Stimulated activated memory B cell treated with anti-CD40 and anti-IgM and Interleukin-4, amounts not matched to agents 10 μg/mL and 1 μg/mL and 100 μg/mL, for 72 hours (primary cell): ENCODE data around the gene FNBP1.
"Not testable (repeated sequence)": the region's sequence is repeated elsewhere in the genome, so short reads cannot be mapped to it uniquely, and the experiment has no call there.

Experiments
- ATAC-seq: fragments of 150-1000 bp; cut with Tn5 transposase; 2 replicates; pipeline ENCODE4 v1.10.0; 2021
- H3K27ac Mint-ChIP-seq: one replicate; pipeline ENCODE4 v1.8.0; 2022; ENCODE audit warnings: mild to moderate bottlenecking, mixed read lengths
- H3K27me3 Mint-ChIP-seq: one replicate; pipeline ENCODE4 v1.8.0; 2022; ENCODE audit warnings: mixed read lengths
- H3K36me3 Mint-ChIP-seq: one replicate; pipeline ENCODE4 v1.8.0; 2022; ENCODE audit warnings: mixed read lengths
- H3K4me1 Mint-ChIP-seq: one replicate; pipeline ENCODE4 v1.8.0; 2022; ENCODE audit warnings: mixed read lengths
- H3K4me3 Mint-ChIP-seq: one replicate; pipeline ENCODE4 v1.8.0; 2022; ENCODE audit warnings: mild to moderate bottlenecking, moderate library complexity, mixed read lengths
- H3K9me3 Mint-ChIP-seq: one replicate; pipeline ENCODE4 v1.8.0; 2022; ENCODE audit warnings: mixed read lengths

FNBP1 gene

DNA sequence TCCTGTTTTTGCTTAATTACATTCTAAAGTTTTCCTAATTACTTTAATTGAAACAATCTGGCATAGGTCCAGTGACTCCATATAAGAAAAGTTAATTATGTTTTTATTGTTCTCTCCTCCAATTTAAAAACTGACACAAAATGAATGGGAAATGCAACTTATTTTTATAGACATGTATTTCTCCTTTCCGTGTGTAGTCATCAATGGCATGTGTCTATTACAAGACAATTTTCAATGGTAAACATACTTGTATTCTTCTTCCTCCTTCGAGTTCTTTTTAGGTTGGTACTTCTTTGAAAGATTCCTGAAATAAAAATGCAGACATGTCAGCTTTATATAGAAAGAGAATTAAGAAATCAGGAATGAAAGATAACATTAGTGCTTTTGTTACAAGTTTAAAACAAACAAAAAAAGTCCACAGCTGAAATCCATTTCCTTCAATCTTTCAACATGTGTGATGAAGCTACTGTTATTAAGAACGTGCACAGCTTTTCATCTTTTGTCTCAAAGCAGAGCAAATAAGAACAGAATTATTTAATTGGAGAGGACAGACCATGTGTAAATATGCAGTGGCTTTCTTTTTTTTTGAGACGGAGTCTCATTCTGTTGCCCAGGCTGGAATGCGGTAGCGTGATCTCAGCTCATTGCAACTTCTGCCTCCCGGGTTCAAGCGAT is 63.8 kb downstream of the FNBP1 start:
- no peak overlapping the region for H3K4me3 Mint-ChIP-seq
- no peak for ATAC-seq
- no peaks in the 10 kb centered on the region for H3K27me3 Mint-ChIP-seq
- peaks cover 47% of the 10 kb centered on the region for H3K4me1 Mint-ChIP-seq
- no peaks in the 10 kb centered on the region for H3K9me3 Mint-ChIP-seq
- no peak overlapping the region for H3K27ac Mint-ChIP-seq
- H3K36me3 Mint-ChIP-seq = peaks cover 70% of the 10 kb centered on the region

DNA sequence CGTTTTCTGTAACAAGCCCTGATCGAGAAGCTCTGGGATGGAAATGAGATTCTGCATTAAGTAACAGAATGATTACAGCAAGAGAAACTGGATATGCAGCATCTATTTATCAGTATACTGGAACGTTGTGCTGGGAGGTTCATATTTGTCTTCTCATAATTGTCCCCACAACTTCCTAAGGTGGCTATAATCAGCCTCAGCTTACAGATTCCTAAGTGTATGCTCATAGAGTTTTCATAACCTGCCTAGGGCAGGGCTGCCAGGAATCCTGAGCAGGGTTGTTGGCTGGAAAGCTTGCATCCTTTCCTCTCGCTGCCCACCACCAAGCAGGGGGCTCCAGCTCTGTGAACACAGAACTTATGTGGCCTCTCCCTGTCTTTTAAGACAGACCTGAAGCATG is 70.2 kb downstream of the FNBP1 start:
- Mint-ChIP-seq H3K9me3 (no peaks in the 10 kb centered on the region), H3K27me3 (no peaks in the 10 kb centered on the region), H3K4me3 (no peak overlapping the region), H3K4me1 (peaks cover 26% of the 10 kb centered on the region), H3K27ac (peak overlapping the region; percentile 48), H3K36me3 (peaks cover 48% of the 10 kb centered on the region)
- ATAC-seq = no peak

GRCh38 chr9:129968690-129969485 is 74.1 kb downstream of the FNBP1 start:
- H3K9me3 Mint-ChIP-seq = no peaks in the 10 kb centered on the region
- no peak for ATAC-seq
- H3K36me3 Mint-ChIP-seq = peaks cover 57% of the 10 kb centered on the region

DNA sequence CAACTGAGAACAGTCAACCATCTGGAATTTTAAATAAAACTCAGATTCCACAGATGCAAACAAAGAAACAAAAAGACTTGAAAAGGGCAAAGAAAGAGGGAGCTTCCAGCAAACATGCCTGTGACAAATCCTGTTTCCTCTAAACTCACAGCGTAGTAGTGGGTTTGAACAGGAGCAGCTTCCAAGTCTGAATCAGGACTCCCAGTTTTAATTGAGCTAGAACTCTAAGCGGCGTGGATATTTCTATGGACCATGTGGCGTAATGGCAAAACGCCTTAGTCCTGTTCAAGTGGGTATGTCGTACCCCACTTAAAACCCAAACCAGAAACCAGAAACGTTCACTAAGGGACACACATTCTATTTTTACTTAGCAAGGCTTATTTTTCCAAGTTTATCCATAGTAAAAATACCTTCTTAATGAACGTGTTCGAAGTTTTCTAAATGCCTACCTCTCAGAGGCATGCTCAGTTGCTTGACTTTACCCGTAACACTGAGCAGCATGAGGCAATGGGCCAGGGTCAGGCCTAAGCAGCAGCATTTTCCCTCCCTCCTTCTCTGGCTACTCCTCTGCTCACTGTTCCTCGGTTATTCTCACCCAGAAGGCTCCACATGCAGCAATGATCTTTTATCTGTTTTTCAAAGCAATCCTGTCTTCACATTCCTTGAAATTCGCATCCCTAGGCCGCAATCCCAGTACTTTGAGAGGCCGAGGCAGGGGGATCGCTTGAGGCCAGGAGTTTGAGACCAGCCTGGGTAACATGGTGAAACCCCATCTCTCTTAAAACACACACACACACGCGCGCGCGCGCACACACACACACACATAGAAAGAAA is 77.9 kb downstream of the FNBP1 start:
- ATAC-seq = no peak
- peaks cover 68% of the 10 kb centered on the region for H3K36me3 Mint-ChIP-seq
- peak overlapping the region; percentile 95 for H3K27ac Mint-ChIP-seq
- H3K4me1 Mint-ChIP-seq = peaks cover 88% of the 10 kb centered on the region
- no peaks in the 10 kb centered on the region for H3K27me3 Mint-ChIP-seq
- H3K4me3 Mint-ChIP-seq = peak overlapping the region; percentile 22
- no peaks in the 10 kb centered on the region for H3K9me3 Mint-ChIP-seq

More at GRCh38 chr9:129968690-129969485, 74.1 kb downstream of the FNBP1 start:
- peaks cover 55% of the 10 kb centered on the region for H3K4me1 Mint-ChIP-seq
- peak overlapping the region; percentile 35 for H3K27ac Mint-ChIP-seq
- no peak overlapping the region for H3K4me3 Mint-ChIP-seq
- no peaks in the 10 kb centered on the region for H3K27me3 Mint-ChIP-seq

- Mint-ChIP-seq H3K27ac (peak overlapping the region; percentile 95), H3K9me3 (no peaks in the 10 kb centered on the region), H3K4me3 (peak overlapping the region; percentile 42), H3K4me1 (peaks cover 78% of the 10 kb centered on the region), H3K36me3 (peaks cover 73% of the 10 kb centered on the region), H3K27me3 (no peaks in the 10 kb centered on the region)
- ATAC-seq = peak; percentile 97
Measured at GRCh38 chr9:129962889-129963703, 79.9 kb downstream of the FNBP1 start.

- ATAC-seq = no peak
- Mint-ChIP-seq H3K36me3 (peaks cover 76% of the 10 kb centered on the region), H3K9me3 (no peaks in the 10 kb centered on the region), H3K27me3 (no peaks in the 10 kb centered on the region), H3K27ac (peak overlapping the region; percentile 95), H3K4me1 (peaks cover 83% of the 10 kb centered on the region), H3K4me3 (peak overlapping the region; percentile 42)
Measured at GRCh38 chr9:129962451-129962864, 80.5 kb downstream of the FNBP1 start.

DNA sequence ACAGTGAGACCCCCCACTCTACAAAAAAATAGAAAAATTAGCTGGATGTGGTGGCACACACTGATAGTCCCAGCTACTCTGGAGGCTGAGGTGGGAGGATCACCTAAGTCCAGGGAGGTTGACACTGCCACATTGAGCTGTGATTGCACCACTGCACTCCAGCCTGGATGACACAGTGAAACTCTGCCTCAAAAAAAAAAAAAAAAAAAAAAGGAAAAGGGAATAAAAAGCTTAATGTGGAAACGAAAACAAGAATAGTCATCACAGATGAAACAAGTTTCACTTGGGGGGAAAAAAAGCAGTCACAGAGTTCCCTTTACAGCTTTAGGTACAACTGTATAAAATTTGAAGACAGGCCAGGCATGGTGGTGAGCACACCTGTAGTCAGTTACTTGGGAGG is 84.2 kb downstream of the FNBP1 start:
- Mint-ChIP-seq H3K27me3 (no peaks in the 10 kb centered on the region), H3K27ac (peak overlapping the region; percentile 83), H3K36me3 (peaks cover 62% of the 10 kb centered on the region), H3K4me3 (no peak overlapping the region), H3K4me1 (peaks cover 58% of the 10 kb centered on the region), H3K9me3 (no peaks in the 10 kb centered on the region)
- no peak for ATAC-seq

DNA sequence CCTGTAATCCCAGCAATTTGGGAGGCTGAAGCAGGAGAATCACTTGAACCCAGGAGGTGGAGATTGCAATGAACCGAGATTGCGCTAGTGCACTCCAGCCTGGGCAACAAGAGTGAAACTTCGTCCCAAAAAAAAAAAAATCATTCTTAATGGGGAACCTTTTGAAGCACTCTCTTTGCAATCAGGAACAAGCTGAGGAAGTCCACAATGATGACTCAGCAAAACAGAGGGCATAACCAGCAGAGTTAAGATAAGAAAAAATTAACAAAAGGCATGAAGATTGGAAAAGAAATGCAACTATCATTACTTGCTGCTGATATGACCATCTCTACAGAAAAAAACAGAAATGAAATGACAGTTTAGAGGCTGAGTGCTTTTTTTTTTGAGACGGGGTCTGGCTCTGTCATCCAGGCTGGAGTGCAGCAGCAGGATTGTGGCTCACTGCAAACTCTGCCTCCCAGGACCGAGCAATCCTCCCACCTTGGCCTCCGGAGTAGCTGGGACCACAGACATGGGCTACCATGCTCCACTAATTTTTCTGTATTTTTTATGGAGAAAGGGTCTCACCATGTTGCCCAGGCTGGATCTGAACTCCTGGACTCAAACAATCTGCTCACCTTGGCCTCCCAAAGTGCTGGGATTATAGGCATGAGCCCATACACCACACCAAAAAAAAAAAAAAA is 88.0 kb downstream of the FNBP1 start:
- H3K4me1 Mint-ChIP-seq = peaks cover 30% of the 10 kb centered on the region
- peak overlapping the region; percentile 58 for H3K27ac Mint-ChIP-seq
- H3K36me3 Mint-ChIP-seq = peaks cover 52% of the 10 kb centered on the region
- H3K9me3 Mint-ChIP-seq = no peaks in the 10 kb centered on the region
- no peak overlapping the region for H3K4me3 Mint-ChIP-seq
- ATAC-seq = no peak
- H3K27me3 Mint-ChIP-seq = no peaks in the 10 kb centered on the region

DNA sequence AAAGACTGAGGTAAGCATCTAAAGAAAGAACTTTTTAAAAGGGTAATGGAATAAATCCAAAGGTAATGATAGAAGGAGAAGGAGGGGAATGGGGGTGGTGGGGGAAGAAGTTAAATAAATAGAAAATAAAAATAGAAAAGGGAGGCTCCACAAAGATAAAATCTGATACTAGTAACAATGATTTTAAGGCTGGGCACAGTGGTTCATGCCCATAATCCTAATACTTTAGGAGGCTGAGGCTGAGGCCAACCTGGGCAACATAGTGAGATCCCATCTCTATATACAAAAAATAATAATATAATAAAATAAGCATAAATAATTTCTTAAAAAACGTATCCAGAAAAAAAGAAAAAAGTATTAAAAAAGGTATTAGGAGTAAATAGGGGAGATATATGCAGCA is 89.3 kb downstream of the FNBP1 start:
- H3K9me3 Mint-ChIP-seq = no peaks in the 10 kb centered on the region
- H3K36me3 Mint-ChIP-seq = peaks cover 58% of the 10 kb centered on the region
- H3K4me3 Mint-ChIP-seq = no peak overlapping the region
- peaks cover 33% of the 10 kb centered on the region for H3K4me1 Mint-ChIP-seq
- no peak for ATAC-seq
- no peaks in the 10 kb centered on the region for H3K27me3 Mint-ChIP-seq
- no peak overlapping the region for H3K27ac Mint-ChIP-seq

DNA sequence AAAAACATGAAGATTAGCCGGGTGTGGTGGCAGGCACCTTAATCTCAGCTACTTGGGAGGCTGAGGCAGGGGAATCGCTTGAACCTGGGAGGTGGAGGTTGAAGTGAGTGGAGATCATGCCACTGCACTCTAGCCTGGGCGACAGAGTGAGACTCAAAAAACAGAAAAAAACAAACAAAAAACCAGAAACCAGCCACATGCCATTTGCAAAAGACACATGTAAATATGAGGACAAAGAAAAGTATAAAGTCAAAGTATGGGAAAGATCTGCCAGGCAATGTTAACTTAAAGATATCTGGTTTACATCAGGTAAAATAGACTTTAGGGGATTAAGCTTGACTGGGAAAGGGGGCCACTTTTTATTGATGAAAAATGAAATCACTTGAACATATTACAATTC is 90.7 kb downstream of the FNBP1 start:
- no peak overlapping the region for H3K27ac Mint-ChIP-seq
- no peaks in the 10 kb centered on the region for H3K9me3 Mint-ChIP-seq
- H3K36me3 Mint-ChIP-seq = peaks cover 46% of the 10 kb centered on the region
- no peak overlapping the region for H3K4me3 Mint-ChIP-seq
- peaks cover 24% of the 10 kb centered on the region for H3K4me1 Mint-ChIP-seq
- no peaks in the 10 kb centered on the region for H3K27me3 Mint-ChIP-seq
- no peak for ATAC-seq

DNA sequence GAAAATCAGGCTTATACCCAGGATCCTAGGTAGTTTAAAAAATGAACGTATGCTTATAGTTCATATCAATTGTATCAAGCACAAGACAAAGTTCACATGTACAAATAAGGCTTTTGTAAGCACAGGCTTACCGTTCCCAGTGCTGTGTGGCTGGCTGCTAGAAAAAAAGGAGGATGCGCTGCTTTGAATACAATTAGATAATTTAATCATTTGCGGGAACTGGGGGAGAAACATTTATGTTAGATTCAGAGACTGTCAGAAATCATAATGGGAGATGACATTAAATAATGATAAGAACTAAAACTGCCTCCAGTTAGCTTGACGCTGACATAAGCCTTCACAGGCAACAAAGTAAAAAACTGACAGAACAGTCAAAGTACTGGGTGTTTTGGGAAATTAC is 93.2 kb downstream of the FNBP1 start:
- Mint-ChIP-seq H3K36me3 (peaks cover 43% of the 10 kb centered on the region), H3K4me3 (no peak overlapping the region)

GRCh38 chr9:129948626-129949025 is 94.4 kb downstream of the FNBP1 start:
- Mint-ChIP-seq H3K4me1 (peaks cover 37% of the 10 kb centered on the region), H3K36me3 (peaks cover 46% of the 10 kb centered on the region)
- ATAC-seq, H3K27me3 Mint-ChIP-seq, H3K4me3 Mint-ChIP-seq, H3K9me3 Mint-ChIP-seq, H3K27ac Mint-ChIP-seq: not testable (repeated sequence)

More for the DNA sequence above, 93.2 kb downstream of the FNBP1 start:
- no peak for ATAC-seq
- H3K4me1 Mint-ChIP-seq = peaks cover 26% of the 10 kb centered on the region
- no peak overlapping the region for H3K27ac Mint-ChIP-seq
- no peaks in the 10 kb centered on the region for H3K9me3 Mint-ChIP-seq
- no peaks in the 10 kb centered on the region for H3K27me3 Mint-ChIP-seq

GRCh38 chr9:129946246-129946995 is 96.6 kb downstream of the FNBP1 start:
- ATAC-seq = no peak
- Mint-ChIP-seq H3K27me3 (no peaks in the 10 kb centered on the region), H3K9me3 (peaks cover 8% of the 10 kb centered on the region), H3K27ac (peak overlapping the region; percentile 58), H3K36me3 (peaks cover 53% of the 10 kb centered on the region), H3K4me1 (peaks cover 32% of the 10 kb centered on the region), H3K4me3 (no peak overlapping the region)
